H1 (cell line): ENCODE measurements around the gene NEB. TPM values are rescaled to one million over a fixed set of nuclear protein-coding genes. Genes with fewer than 3 reads are reported as not detected.

Source experiments
- CTCF ChIA-PET: fragments of 300-600 bp; sonication (Branson Sonifier 250); formaldehyde crosslinking; loops from one replicate; lab custom pipeline; 2021; ENCODE audit not compliant: partially characterized antibody; lab: Charles Lee
- POLR2A ChIA-PET: fragments of 300-600 bp; sonication (Branson Sonifier 250); formaldehyde crosslinking; loops from one replicate; lab custom pipeline; 2021; ENCODE audit warnings: inconsistent platforms; ENCODE audit not compliant: partially characterized antibody; lab: Charles Lee
- DNase-seq, 2 experiments: peaks; one replicate each; pipeline versions ENCODE4 v3.0.0 to v3.0.0-alpha.2; 2010 to 2022; ENCODE audit warnings: low spot score in 2 of 2, low read depth in 1 of 2, mixed read lengths in 1 of 2
- FAIRE-seq: peaks from 2 replicates; lab custom pipeline; 2011; peaks lifted over from hg19 to GRCh38; lab: Jason Lieb, UNC
- H2AFZ ChIP-seq: 2 replicates; pipeline ENCODE4 v1.8.1; 2012; ENCODE audit warnings: low read length, inconsistent platforms
- H2AK5ac ChIP-seq: 2 replicates; pipeline ENCODE4 v1.6.1; 2013; ENCODE audit warnings: low read depth, low read length
- H2BK120ac ChIP-seq: replicated peaks from 2 replicates; pipeline ENCODE3; 2013; ENCODE audit warnings: low read depth, low read length, inconsistent platforms
- H2BK12ac ChIP-seq: 2 replicates; pipeline ENCODE4 v1.6.1; 2013; ENCODE audit warnings: low read depth, low read length
- H2BK15ac ChIP-seq: 2 replicates; pipeline ENCODE4 v1.6.1; 2013; ENCODE audit warnings: low read length
- H2BK20ac ChIP-seq: 2 replicates; pipeline ENCODE4 v1.6.1; 2013; ENCODE audit warnings: low read length
- H2BK5ac ChIP-seq: 2 replicates; pipeline ENCODE4 v1.6.1; 2013; ENCODE audit warnings: low read depth, low read length
- H3K14ac ChIP-seq: 2 replicates; pipeline ENCODE4 v1.6.1; 2013; ENCODE audit warnings: inconsistent platforms; ENCODE audit not compliant: insufficient read length
- H3K18ac ChIP-seq: 2 replicates; pipeline ENCODE4 v1.6.1; 2013; ENCODE audit warnings: low read length; ENCODE audit errors: extremely low read depth
- H3K23ac ChIP-seq: 2 replicates; pipeline ENCODE4 v1.6.1; 2013; ENCODE audit warnings: inconsistent platforms; ENCODE audit not compliant: insufficient read length
- H3K23me2 ChIP-seq: 2 replicates; pipeline ENCODE4 v1.6.1; 2013; ENCODE audit warnings: low read depth, low read length
- H3K27ac ChIP-seq: 2 replicates; pipeline ENCODE4 v1.6.1; 2011; ENCODE audit warnings: low read depth, low read length, inconsistent platforms
- H3K27me3 ChIP-seq, 4 experiments: replicated peaks in 1 of 4; 1 replicate in 1 of 4; 2 replicates in 3 of 4; pipeline versions ENCODE4 v1.6.1 to v1.8.1; 2011 to 2013; ENCODE audit warnings: low read length in 3 of 4, mild to moderate bottlenecking in 3 of 4, inconsistent platforms in 2 of 4, mixed read lengths in 2 of 4, moderate library complexity in 1 of 4; ENCODE audit not compliant: control insufficient read depth in 3 of 4, insufficient read depth in 3 of 4; ENCODE audit errors: extremely low read depth in 1 of 4
- H3K36me3 ChIP-seq, 4 experiments: 2 replicates each; pipeline versions ENCODE4 v1.6.1 to v1.8.1; 2011 to 2013; ENCODE audit warnings: mild to moderate bottlenecking in 4 of 4, low read length in 3 of 4, moderate library complexity in 2 of 4, control low read depth in 1 of 4, inconsistent platforms in 1 of 4; ENCODE audit not compliant: insufficient read depth in 4 of 4, control insufficient read depth in 2 of 4
- H3K4ac ChIP-seq: replicated peaks from 2 replicates; pipeline ENCODE3; 2013; ENCODE audit warnings: low read length, low read depth, mixed read lengths, inconsistent platforms; ENCODE audit not compliant: insufficient read length
- H3K4me1 ChIP-seq, 4 experiments: replicated peaks in 1 of 4; 1 replicate in 1 of 4; 2 replicates in 3 of 4; pipeline versions ENCODE4 v1.6.1 to v1.8.1; 2011 to 2013; ENCODE audit warnings: low read length in 3 of 4, inconsistent platforms in 2 of 4, mixed read lengths in 1 of 4; ENCODE audit not compliant: insufficient read depth in 4 of 4, control insufficient read depth in 3 of 4
- H3K4me2 ChIP-seq, 2 experiments: 2 replicates each; pipeline versions ENCODE4 v1.6.1 to v1.8.1; 2011 to 2013; ENCODE audit warnings: low read depth in 2 of 2, low read length in 2 of 2, control low read depth in 1 of 2, inconsistent platforms in 1 of 2, mild to moderate bottlenecking in 1 of 2; ENCODE audit not compliant: insufficient read depth in 1 of 2
- H3K4me3 ChIP-seq, 4 experiments: fragments of 200-600, 300-600 bp in 1 of 4; sonication (generic), shearing (Covaris generic), sonication (Bioruptor Twin) in 1 of 4; 2 replicates each; pipeline versions ENCODE4 v1.5.1 to v1.8.1; 2011 to 2016; ENCODE audit warnings: low read length in 4 of 4, low read depth in 3 of 4, control low read depth in 2 of 4, inconsistent platforms in 2 of 4, mild to moderate bottlenecking in 2 of 4, mixed read lengths in 1 of 4, moderate library complexity in 1 of 4; ENCODE audit not compliant: insufficient read depth in 2 of 4; ENCODE audit errors: extremely low read depth in 1 of 4
- H3K56ac ChIP-seq: replicated peaks from 2 replicates; pipeline ENCODE3; 2013; ENCODE audit warnings: low read depth, mild to moderate bottlenecking, mixed read lengths, low read length, inconsistent platforms; ENCODE audit not compliant: insufficient read length
- H3K79me1 ChIP-seq: 2 replicates; pipeline ENCODE4 v1.6.1; 2013; ENCODE audit warnings: low read depth, low read length, control low read depth
- H3K79me2 ChIP-seq, 2 experiments: 2 replicates each; pipeline versions ENCODE4 v1.6.1 to v1.8.1; 2012 to 2013; ENCODE audit warnings: low read length in 2 of 2, mild to moderate bottlenecking in 2 of 2, inconsistent platforms in 1 of 2; ENCODE audit not compliant: insufficient read depth in 2 of 2, control insufficient read depth in 1 of 2
- H3K9ac ChIP-seq, 4 experiments: replicated peaks in 1 of 4; 1 replicate in 1 of 4; 2 replicates in 3 of 4; pipeline versions ENCODE4 v1.6.1 to v1.8.1; 2011 to 2013; ENCODE audit warnings: low read depth in 3 of 4, low read length in 3 of 4, control low read depth in 2 of 4, mild to moderate bottlenecking in 2 of 4, moderate library complexity in 2 of 4, inconsistent platforms in 1 of 4; ENCODE audit errors: extremely low read depth in 1 of 4
- H3K9me3 ChIP-seq, 2 experiments: 2 replicates each; pipeline versions ENCODE4 v1.6.1 to v1.8.1; 2012 to 2013; ENCODE audit warnings: mild to moderate bottlenecking in 2 of 2, moderate library complexity in 2 of 2, control low read depth in 1 of 2, inconsistent platforms in 1 of 2, low read depth in 1 of 2, low read length in 1 of 2, mixed read lengths in 1 of 2; ENCODE audit not compliant: insufficient read depth in 2 of 2
- H4K20me1 ChIP-seq, 2 experiments: replicated peaks in 1 of 2; 2 replicates each; pipeline versions ENCODE3 to v1.8.1; 2011 to 2013; ENCODE audit warnings: inconsistent platforms in 2 of 2, low read length in 2 of 2, mild to moderate bottlenecking in 1 of 2; ENCODE audit not compliant: insufficient read depth in 2 of 2, control insufficient read depth in 1 of 2
- H4K5ac ChIP-seq: 2 replicates; pipeline ENCODE4 v1.6.1; 2013; ENCODE audit warnings: low read length, low read depth, mixed read lengths, inconsistent platforms; ENCODE audit not compliant: insufficient read length
- H4K8ac ChIP-seq: 2 replicates; pipeline ENCODE4 v1.8.0; 2013; ENCODE audit warnings: mild to moderate bottlenecking, moderate library complexity, low read length, inconsistent platforms; ENCODE audit not compliant: insufficient read depth; ENCODE audit errors: extremely low read depth
- H4K91ac ChIP-seq: replicated peaks from 2 replicates; pipeline ENCODE3; 2013; ENCODE audit warnings: low read length, mixed read lengths, inconsistent platforms; ENCODE audit not compliant: insufficient read length
- ATF2 ChIP-seq: IDR thresholded peaks from 2 replicates; pipeline ENCODE4 v1.6.1; 2012; ENCODE audit warnings: low read length, inconsistent platforms
- BRCA1 ChIP-seq: IDR thresholded peaks from 2 replicates; pipeline ENCODE4 v1.6.1; 2012; ENCODE audit warnings: low read depth, low read length, improper control_type of control experiment
- CHD1 ChIP-seq: IDR thresholded peaks from 2 replicates; pipeline ENCODE4 v1.6.1; 2012; ENCODE audit warnings: low read depth, low read length, improper control_type of control experiment
- EGR1 ChIP-seq: IDR thresholded peaks from 2 replicates; pipeline ENCODE4 v1.6.1; 2011; ENCODE audit warnings: low read depth, low read length, borderline replicate concordance
- RXRA ChIP-seq: IDR thresholded peaks from 2 replicates; pipeline ENCODE4 v1.6.1; 2011; ENCODE audit warnings: low read depth, mild to moderate bottlenecking, low read length, moderate library complexity; ENCODE audit not compliant: insufficient read depth
- SAP30 ChIP-seq: fragments of 300-600 bp; sonication (generic); IDR thresholded peaks from 2 replicates; pipeline ENCODE4 v1.7.1; 2012; ENCODE audit warnings: low read length, moderate library complexity, mild to moderate bottlenecking, inconsistent platforms; ENCODE audit not compliant: insufficient read depth, insufficient replicate concordance
- SIX5 ChIP-seq: IDR thresholded peaks from 2 replicates; pipeline ENCODE4 v1.6.1; 2011; ENCODE audit warnings: mild to moderate bottlenecking, low read depth, low read length
- SP4 ChIP-seq: IDR thresholded peaks from 2 replicates; pipeline ENCODE4 v1.6.1; 2012; ENCODE audit warnings: low read length, inconsistent platforms
- TEAD4 ChIP-seq: IDR thresholded peaks from 2 replicates; pipeline ENCODE4 v1.6.1; 2012; ENCODE audit warnings: low read depth, low read length, inconsistent platforms, mixed read lengths
- ZNF274 ChIP-seq: IDR thresholded peaks from 2 replicates; pipeline ENCODE4 v1.7.0; 2012; ENCODE audit warnings: low read length, borderline replicate concordance; ENCODE audit errors: extremely low read depth
- WGBS, 2 experiments: shearing (Covaris generic) in 1 of 2; methylation state at CpG; one replicate each; pipeline versions ENCODE4 v1.1.6 to v1.1.7; 2013 to 2015; ENCODE audit warnings: low lambda C conversion rate in 2 of 2, mixed read lengths in 2 of 2, inconsistent platforms in 1 of 2, low coverage in 1 of 2, missing lambda C conversion rate in 1 of 2; ENCODE audit not compliant: insufficient replicate concordance in 2 of 2, insufficient coverage in 1 of 2, insufficient read length in 1 of 2; ENCODE audit errors: extremely low coverage in 1 of 2, missing lambda C conversion rate in 1 of 2; 5-methylcytosine and 5-hydroxymethylcytosine counted together
- polyA plus RNA-seq, 7 experiments: library from polyadenylated mRNA; depleted of rRNA in 3 of 7; stranded (reverse) in 5 of 7; unstranded in 2 of 7; fragments of >200 nt in 5 of 7; fragments of 200-250 nt in 2 of 7; gene quantifications; 1 replicate in 5 of 7; 2 replicates in 1 of 7; 4 replicates in 1 of 7; pipeline versions ENCODE4 v1.2.1 to v1.2.3, GENCODE V29; 2011 to 2013; ENCODE audit warnings: missing spikeins in 2 of 7, mixed read lengths in 2 of 7
- total RNA-seq: library from RNA; stranded (reverse); fragmentation: NEBNext Ultra II Directional; extraction: Animal tissue kit (Norgen Biotek cat#: 25700); gene quantifications from 2 replicates; pipeline ENCODE4 v1.2.1, GENCODE V29; 2021
- TF ChIP-seq, protein P1 (sequence below), 3 experiments: IDR thresholded peaks; 1 replicate in 2 of 3; 2 replicates in 1 of 3; pipeline versions ENCODE4 v1.5.1 to v1.6.1; 2011; ENCODE audit warnings: low read length in 3 of 3, mild to moderate bottlenecking in 3 of 3, inconsistent platforms in 2 of 3, low read depth in 1 of 3, moderate library complexity in 1 of 3; ENCODE audit not compliant: insufficient read depth in 1 of 3; ENCODE audit errors: control extremely low read depth in 1 of 3

Gene NEB
- total and polyA plus RNA-seq, 2 of the 8 experiments (the other 6 are each of a cell fraction or from before 2014, with no cell fraction given) = 1.4 to 2.5 TPM

GRCh38 chr2:151718796-151719195 is 15.5 kb downstream of the NEB start:
- H3K56ac ChIP-seq = no peak overlapping the region
- no peak overlapping the region for H3K23ac ChIP-seq
- no peaks in the 10 kb centered on the region for H3K27me3 ChIP-seq
- H3K9ac ChIP-seq = no peak overlapping the region
- H3K9me3 ChIP-seq = no peaks in the 10 kb centered on the region
- H4K20me1 ChIP-seq = no peaks in the 10 kb centered on the region
- H3K4me1 ChIP-seq = no peaks in the 10 kb centered on the region
- no peaks in the 10 kb centered on the region for H3K36me3 ChIP-seq
- H4K91ac ChIP-seq = no peak overlapping the region
- CTCF ChIA-PET = interaction anchor here (0.9 to 1.2 kb wide), 2 partner anchors 10 to 14 kb away, joined by 3 to 4 read pairs; no protein-coding TSS in a partner anchor
- H3K23me2 ChIP-seq = no peaks in the 10 kb centered on the region
- H4K5ac ChIP-seq = no peak overlapping the region
- no peak overlapping the region for H2AFZ ChIP-seq
- no peaks in the 10 kb centered on the region for H3K79me1 ChIP-seq
- no peak overlapping the region for H2BK15ac ChIP-seq
- H3K4me2 ChIP-seq = no peak overlapping the region
- no peak overlapping the region for H3K4ac ChIP-seq
- no peak overlapping the region for H2BK120ac ChIP-seq
- H3K27ac ChIP-seq = no peak overlapping the region
- no peak overlapping the region for H2AK5ac ChIP-seq
- H4K8ac ChIP-seq = no peak overlapping the region
- no peak overlapping the region for H2BK20ac ChIP-seq
- no peak overlapping the region for H3K14ac ChIP-seq
- no peak overlapping the region for H3K18ac ChIP-seq
- DNase-seq (no peak), FAIRE-seq (no peak)
- H3K79me2 ChIP-seq = no peaks in the 10 kb centered on the region
- H2BK5ac ChIP-seq = no peak overlapping the region
- H3K4me3 ChIP-seq = no peak overlapping the region
- H2BK12ac ChIP-seq = no peak overlapping the region
- WGBS, 2 experiments = 96% methylated on average over 4 of the region's 4 CpGs; no CpG with 5 or more reads in 1 of the 2 experiments
- POLR2A ChIA-PET = no interaction called here
- no peak for TF ChIP-seq EGR1
- no peak for TF ChIP-seq ATF2
- TF ChIP-seq TEAD4 = no peak
- TF ChIP-seq SAP30 = no peak
- TF ChIP-seq, protein P1, sequence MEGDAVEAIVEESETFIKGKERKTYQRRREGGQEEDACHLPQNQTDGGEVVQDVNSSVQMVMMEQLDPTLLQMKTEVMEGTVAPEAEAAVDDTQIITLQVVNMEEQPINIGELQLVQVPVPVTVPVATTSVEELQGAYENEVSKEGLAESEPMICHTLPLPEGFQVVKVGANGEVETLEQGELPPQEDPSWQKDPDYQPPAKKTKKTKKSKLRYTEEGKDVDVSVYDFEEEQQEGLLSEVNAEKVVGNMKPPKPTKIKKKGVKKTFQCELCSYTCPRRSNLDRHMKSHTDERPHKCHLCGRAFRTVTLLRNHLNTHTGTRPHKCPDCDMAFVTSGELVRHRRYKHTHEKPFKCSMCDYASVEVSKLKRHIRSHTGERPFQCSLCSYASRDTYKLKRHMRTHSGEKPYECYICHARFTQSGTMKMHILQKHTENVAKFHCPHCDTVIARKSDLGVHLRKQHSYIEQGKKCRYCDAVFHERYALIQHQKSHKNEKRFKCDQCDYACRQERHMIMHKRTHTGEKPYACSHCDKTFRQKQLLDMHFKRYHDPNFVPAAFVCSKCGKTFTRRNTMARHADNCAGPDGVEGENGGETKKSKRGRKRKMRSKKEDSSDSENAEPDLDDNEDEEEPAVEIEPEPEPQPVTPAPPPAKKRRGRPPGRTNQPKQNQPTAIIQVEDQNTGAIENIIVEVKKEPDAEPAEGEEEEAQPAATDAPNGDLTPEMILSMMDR (IDR thresholded peaks at IDR 0.05; ENCODE audit: control extremely low read depth in 1 of 3, insufficient read depth in 1 of 3, low read depth in 1 of 3, low read length in 3 of 3) = no peak
- TF ChIP-seq RXRA = no peak
- no peak for TF ChIP-seq CHD1
- no peak for TF ChIP-seq BRCA1
- no peak for TF ChIP-seq ZNF274
- TF ChIP-seq SP4 = no peak
- no peak for TF ChIP-seq SIX5
